IPS-NIHi7 (cell line): ENCODE measurements around the gene CYRIA.

ENCODE experiments used
- DNase-seq: peaks from one replicate; pipeline ENCODE4 v3.0.0; 2012; ENCODE audit warnings: mixed read lengths; ENCODE audit errors: extremely low spot score

The CYRIA gene

GRCh38 chr2:16669388-16669787, 3.8 kb upstream of the CYRIA start:
- DNase-seq = no peak

GRCh38 chr2:16666449-16666801, 791 bp upstream of the CYRIA start:
- peak; percentile 41 for DNase-seq

GRCh38 chr2:16664809-16665747, 556 bp downstream of the CYRIA start:
- DNase-seq = peak; percentile 28

GRCh38 chr2:16664052-16664731, 1.4 kb downstream of the CYRIA start:
- DNase-seq = no peak

- no peak for DNase-seq
Observed at GRCh38 chr2:16663121-16663905, 2.3 kb downstream of the CYRIA start.

GRCh38 chr2:16661936-16662839, 3.4 kb downstream of the CYRIA start:
- no peak for DNase-seq

GRCh38 chr2:16661526-16661925, 4.1 kb downstream of the CYRIA start:
- DNase-seq = no peak

- DNase-seq = no peak
Observed at GRCh38 chr2:16660556-16660955, 5.1 kb downstream of the CYRIA start.

GRCh38 chr2:16660114-16660513, 5.5 kb downstream of the CYRIA start:
- no peak for DNase-seq

- no peak for DNase-seq
Observed at GRCh38 chr2:16658076-16658739, 7.4 kb downstream of the CYRIA start.

- DNase-seq = no peak
Observed at GRCh38 chr2:16657671-16658070, 8.0 kb downstream of the CYRIA start.

- DNase-seq = no peak
Observed at GRCh38 chr2:16656784-16657391, 8.7 kb downstream of the CYRIA start.

GRCh38 chr2:16655905-16656642, 9.6 kb downstream of the CYRIA start:
- DNase-seq = no peak

GRCh38 chr2:16655445-16655837, 10.2 kb downstream of the CYRIA start:
- DNase-seq = no peak

GRCh38 chr2:16654833-16655444, 10.7 kb downstream of the CYRIA start:
- no peak for DNase-seq

- DNase-seq = no peak
Observed at GRCh38 chr2:16653799-16654198, 11.8 kb downstream of the CYRIA start.

- DNase-seq = no peak
Observed at GRCh38 chr2:16653083-16653375, 12.6 kb downstream of the CYRIA start.

- DNase-seq = no peak
Observed at GRCh38 chr2:16652296-16653082, 13.1 kb downstream of the CYRIA start.
